DMS79 (cell line): ENCODE results near the gene PCDHGA11.
"Not testable (repeated sequence)": the region's sequence is repeated elsewhere in the genome, so short reads cannot be mapped to it uniquely, and the experiment has no call there.

Experiments used
- DNase-seq: peaks from one replicate; lab custom pipeline; 2025; lab: John Stamatoyannopoulos, UW

The PCDHGA11 gene

GRCh38 chr5:141431286-141431685 lies 10.4 kb downstream of the PCDHGA11 start:
- DNase-seq = no peak

- not testable (repeated sequence) for DNase-seq
Observed at GRCh38 chr5:141432308-141432707, 11.5 kb downstream of the PCDHGA11 start.

GRCh38 chr5:141432726-141433125 lies 11.9 kb downstream of the PCDHGA11 start:
- not testable (repeated sequence) for DNase-seq

- DNase-seq = no peak
Observed at GRCh38 chr5:141434006-141434405, 13.2 kb downstream of the PCDHGA11 start.

GRCh38 chr5:141437221-141437620 lies 16.4 kb downstream of the PCDHGA11 start:
- DNase-seq = no peak

GRCh38 chr5:141439411-141440141 lies 18.7 kb downstream of the PCDHGA11 start:
- no peak for DNase-seq

GRCh38 chr5:141440341-141440740 lies 19.5 kb downstream of the PCDHGA11 start:
- no peak for DNase-seq

- DNase-seq = no peak
Observed at GRCh38 chr5:141441571-141442170, 20.8 kb downstream of the PCDHGA11 start.

GRCh38 chr5:141465351-141465750 lies 44.5 kb downstream of the PCDHGA11 start:
- DNase-seq = no peak
